Ovary (tissue), 3 donors: ENCODE measurements around the gene UPF2.

Experiments
- EP300 ChIP-seq: sonication (generic); formaldehyde crosslinking; IDR thresholded peaks from one replicate; pipeline ENCODE4 v1.6.1; 2017; ENCODE audit warnings: antibody characterized with exemption
- POLR2A ChIP-seq: fragments of 450-650 bp; IDR thresholded peaks from one replicate; pipeline ENCODE4 v1.6.1; 2017; ENCODE audit warnings: antibody characterized with exemption, mild to moderate bottlenecking, moderate library complexity
- TF ChIP-seq, protein P1 (sequence below), 3 donors: fragments of 450-650 bp in 2 of 3; fragments of 200-600 bp in 1 of 3; IDR thresholded peaks; one replicate each; pipeline versions ENCODE4 v1.5.1 to v1.8.0; 2016 to 2022; ENCODE audit warnings: antibody characterized with exemption in 3 of 3, mild to moderate bottlenecking in 1 of 3
- donor health status: DM: no; HTN: no; CAD: no.

DNA sequence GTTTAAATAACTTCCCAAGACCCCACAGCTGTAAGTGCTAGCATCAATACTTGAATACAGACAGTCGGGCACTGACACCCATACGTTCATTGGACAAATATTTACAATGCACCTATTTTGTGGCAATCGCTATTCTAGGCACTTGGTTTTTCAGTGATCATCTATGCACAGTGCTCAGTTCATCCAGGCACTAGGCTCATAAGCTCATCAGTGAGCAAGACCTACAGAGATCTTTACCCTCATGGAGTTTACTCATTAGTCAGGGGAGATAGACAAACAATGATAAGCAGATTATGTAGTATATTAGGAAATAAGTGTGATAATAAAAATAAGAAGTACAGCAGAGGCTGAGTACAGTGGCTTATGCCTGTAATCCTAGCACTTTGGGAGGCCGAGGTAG is 18.5 kb upstream of the UPF2 start:
- TF ChIP-seq, protein P1, sequence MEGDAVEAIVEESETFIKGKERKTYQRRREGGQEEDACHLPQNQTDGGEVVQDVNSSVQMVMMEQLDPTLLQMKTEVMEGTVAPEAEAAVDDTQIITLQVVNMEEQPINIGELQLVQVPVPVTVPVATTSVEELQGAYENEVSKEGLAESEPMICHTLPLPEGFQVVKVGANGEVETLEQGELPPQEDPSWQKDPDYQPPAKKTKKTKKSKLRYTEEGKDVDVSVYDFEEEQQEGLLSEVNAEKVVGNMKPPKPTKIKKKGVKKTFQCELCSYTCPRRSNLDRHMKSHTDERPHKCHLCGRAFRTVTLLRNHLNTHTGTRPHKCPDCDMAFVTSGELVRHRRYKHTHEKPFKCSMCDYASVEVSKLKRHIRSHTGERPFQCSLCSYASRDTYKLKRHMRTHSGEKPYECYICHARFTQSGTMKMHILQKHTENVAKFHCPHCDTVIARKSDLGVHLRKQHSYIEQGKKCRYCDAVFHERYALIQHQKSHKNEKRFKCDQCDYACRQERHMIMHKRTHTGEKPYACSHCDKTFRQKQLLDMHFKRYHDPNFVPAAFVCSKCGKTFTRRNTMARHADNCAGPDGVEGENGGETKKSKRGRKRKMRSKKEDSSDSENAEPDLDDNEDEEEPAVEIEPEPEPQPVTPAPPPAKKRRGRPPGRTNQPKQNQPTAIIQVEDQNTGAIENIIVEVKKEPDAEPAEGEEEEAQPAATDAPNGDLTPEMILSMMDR (IDR thresholded peaks at IDR 0.05) = no peak
- no peak for TF ChIP-seq POLR2A
- TF ChIP-seq EP300 = no peak
